ENCODE results near the gene VEGFD. TPM values are rescaled to one million over a fixed set of nuclear protein-coding genes. Genes with fewer than 3 reads are reported as not detected.

Gene VEGFD
- 0.28 TPM for total RNA-seq

- ATAC-seq (peak; percentile 87), DNase-seq (ENCODE audit: low spot score) (peak; percentile 44)
These were observed at the start of gene VEGFD for GRCh38 chrX:15384304-15384703. Gene VEGFD, minus strand, starts transcription at chrX:15384413. Its CDS starts 467 bp downstream, at chrX:15383946.

- ATAC-seq (no peak), DNase-seq (ENCODE audit: low spot score) (no peak)
These were observed 46.4 kb upstream of the VEGFD start for GRCh38 chrX:15430584-15430983.

- DNase-seq (ENCODE audit: low spot score) (no peak), ATAC-seq (no peak)
These were observed 45.9 kb upstream of the VEGFD start for GRCh38 chrX:15430076-15430475.

- DNase-seq (ENCODE audit: low spot score), result no peak
- ATAC-seq, result no peak
These were observed 40.8 kb upstream of the VEGFD start for GRCh38 chrX:15425024-15425423.

GRCh38 chrX:15418707-15419181, 34.5 kb upstream of the VEGFD start:
- ATAC-seq (no peak), DNase-seq (ENCODE audit: low spot score) (no peak)

GRCh38 chrX:15418041-15418706, 34.0 kb upstream of the VEGFD start:
- ATAC-seq, result no peak
- no peak for DNase-seq (ENCODE audit: low spot score)

- DNase-seq (ENCODE audit: low spot score) (no peak), ATAC-seq (no peak)
These were observed 32.1 kb upstream of the VEGFD start for GRCh38 chrX:15416133-15416993.

- DNase-seq (ENCODE audit: low spot score), result peak; percentile 45
- peak; percentile 84 for ATAC-seq
These were observed 28.9 kb upstream of the VEGFD start for GRCh38 chrX:15413101-15413500.

GRCh38 chrX:15410947-15411346, 26.7 kb upstream of the VEGFD start:
- DNase-seq (ENCODE audit: low spot score) (no peak), ATAC-seq (no peak)

- ATAC-seq (no peak), DNase-seq (ENCODE audit: low spot score) (no peak)
These were observed 26.2 kb upstream of the VEGFD start for GRCh38 chrX:15410430-15410829.

GRCh38 chrX:15405846-15406245, 21.6 kb upstream of the VEGFD start:
- ATAC-seq (no peak), DNase-seq (ENCODE audit: low spot score) (no peak)

- no peak for DNase-seq (ENCODE audit: low spot score)
- ATAC-seq, result no peak
These were observed 20.3 kb upstream of the VEGFD start for GRCh38 chrX:15404401-15405096.

GRCh38 chrX:15401378-15401777, 17.2 kb upstream of the VEGFD start:
- ATAC-seq (no peak), DNase-seq (ENCODE audit: low spot score) (no peak)

- ATAC-seq, result peak; percentile 89
- DNase-seq (ENCODE audit: low spot score), result peak; percentile 51
These were observed 15.8 kb upstream of the VEGFD start for GRCh38 chrX:15399962-15400391.

- DNase-seq (ENCODE audit: low spot score) (no peak), ATAC-seq (no peak)
These were observed 14.7 kb upstream of the VEGFD start for GRCh38 chrX:15398874-15399273.

GRCh38 chrX:15395789-15396188, 11.6 kb upstream of the VEGFD start:
- DNase-seq (ENCODE audit: low spot score) (no peak), ATAC-seq (no peak)

- no peak for ATAC-seq
- DNase-seq (ENCODE audit: low spot score), result no peak
These were observed 7.6 kb upstream of the VEGFD start for GRCh38 chrX:15391850-15392249.

GRCh38 chrX:15382813-15383212, 1.4 kb downstream of the VEGFD start:
- ATAC-seq (no peak), DNase-seq (ENCODE audit: low spot score) (no peak)

- DNase-seq (ENCODE audit: low spot score), result no peak
- ATAC-seq, result no peak
These were observed 7.3 kb downstream of the VEGFD start for GRCh38 chrX:15376956-15377355.

- DNase-seq (ENCODE audit: low spot score) (no peak), ATAC-seq (no peak)
These were observed 10.2 kb downstream of the VEGFD start for GRCh38 chrX:15373976-15374375.
